Measurements from ENCODE around the gene DRAXIN. TPM values are rescaled to one million over a fixed set of nuclear protein-coding genes. Genes with fewer than 3 reads are reported as not detected.

The DRAXIN gene
- polyA plus RNA-seq, 1 donor = 0.42 TPM

DNA sequence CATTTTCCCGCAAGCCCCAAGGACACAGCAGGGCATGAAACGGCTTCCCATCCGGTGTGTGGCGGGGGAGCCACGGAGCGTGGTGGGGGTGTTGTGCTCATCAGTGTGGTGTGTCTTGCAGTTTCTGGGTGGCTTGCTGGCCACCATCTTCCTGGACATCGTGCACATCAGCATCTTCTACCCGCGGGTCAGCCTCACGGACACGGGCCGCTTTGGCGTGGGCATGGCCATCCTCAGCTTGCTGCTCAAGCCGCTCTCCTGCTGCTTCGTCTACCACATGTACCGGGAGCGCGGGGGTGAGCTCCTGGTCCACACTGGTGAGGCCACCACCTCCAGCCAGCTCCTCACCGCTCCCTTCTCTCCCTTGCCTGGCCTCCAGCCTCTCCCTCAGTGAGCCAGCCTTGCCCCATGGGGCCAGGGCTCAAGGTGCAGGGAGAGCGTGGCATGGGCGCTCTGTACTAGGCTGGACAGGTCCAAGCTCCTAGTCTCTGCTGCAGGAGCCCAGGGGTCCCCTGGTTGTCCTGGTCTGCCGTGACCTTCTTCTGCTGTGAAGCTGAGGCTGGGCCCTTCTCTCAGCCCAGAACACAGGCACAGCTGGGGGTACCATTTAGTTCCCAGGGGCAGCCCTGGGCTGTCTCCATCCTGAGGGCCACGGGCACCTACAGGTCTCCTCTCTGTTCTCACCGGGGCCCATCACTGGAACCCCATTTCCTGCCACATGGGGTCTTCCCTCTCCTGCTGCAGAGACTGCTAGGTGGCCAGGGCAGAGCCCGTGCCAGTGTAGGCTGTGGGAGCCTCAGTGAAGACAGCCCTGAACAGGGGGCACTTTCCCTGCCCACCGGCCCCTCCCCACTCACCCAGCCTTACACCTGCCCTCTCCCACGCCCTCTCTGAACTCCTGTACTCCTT lies 57.0 kb downstream of the DRAXIN start:
- no peak overlapping the region for H3K4me3 ChIP-seq (ENCODE audit: low read length)
- no peaks in the 10 kb centered on the region for H3K4me1 ChIP-seq (ENCODE audit: control insufficient read depth, insufficient read depth, low read length)
- H3K27ac ChIP-seq (ENCODE audit: low read length) = no peak overlapping the region
- DNase-seq = no peak
- H3K9me3 ChIP-seq (ENCODE audit: control insufficient read depth, low read depth, low read length) = no peaks in the 10 kb centered on the region
- H3K36me3 ChIP-seq (ENCODE audit: control insufficient read depth, insufficient read depth, low read length) = peaks cover 28% of the 10 kb centered on the region
- no CpG with 5 or more reads among the region's 27 CpGs for WGBS (ENCODE audit: insufficient coverage, low lambda C conversion rate)
- H3K27me3 ChIP-seq (ENCODE audit: control insufficient read depth, insufficient read depth, low read length) = no peaks in the 10 kb centered on the region

DNA sequence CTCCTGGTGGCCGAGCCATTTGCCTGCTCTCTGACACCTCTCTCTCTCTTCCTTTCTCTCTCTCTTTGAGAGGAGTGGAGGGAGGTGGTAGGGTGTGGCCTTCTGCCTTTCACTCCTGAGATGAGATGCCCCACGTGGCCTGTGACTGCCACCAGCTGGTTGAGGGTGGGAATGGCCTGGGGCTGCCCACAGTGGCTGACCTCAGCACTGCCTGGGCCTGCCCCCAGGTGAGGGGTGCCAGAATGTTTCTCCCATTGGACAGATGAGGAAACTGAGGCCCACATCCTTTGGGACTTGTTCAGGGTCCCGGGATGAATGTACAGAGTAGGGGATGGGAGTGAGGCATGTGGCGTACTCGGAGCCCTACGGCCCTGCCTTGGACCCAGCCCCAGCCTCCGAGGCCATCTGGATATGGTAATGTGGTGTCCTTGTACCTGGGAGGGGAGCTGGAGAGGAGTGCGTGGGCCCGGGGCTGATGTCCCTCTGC lies 57.7 kb downstream of the DRAXIN start:
- H3K4me1 ChIP-seq (ENCODE audit: control insufficient read depth, insufficient read depth, low read length) = no peaks in the 10 kb centered on the region
- WGBS (ENCODE audit: insufficient coverage, low lambda C conversion rate) = no CpG with 5 or more reads among the region's 9 CpGs
- H3K4me3 ChIP-seq (ENCODE audit: low read length) = no peak overlapping the region
- H3K27ac ChIP-seq (ENCODE audit: low read length) = no peak overlapping the region
- no peaks in the 10 kb centered on the region for H3K9me3 ChIP-seq (ENCODE audit: control insufficient read depth, low read depth, low read length)
- peaks cover 28% of the 10 kb centered on the region for H3K36me3 ChIP-seq (ENCODE audit: control insufficient read depth, insufficient read depth, low read length)
- no peaks in the 10 kb centered on the region for H3K27me3 ChIP-seq (ENCODE audit: control insufficient read depth, insufficient read depth, low read length)
- DNase-seq = no peak

DNA sequence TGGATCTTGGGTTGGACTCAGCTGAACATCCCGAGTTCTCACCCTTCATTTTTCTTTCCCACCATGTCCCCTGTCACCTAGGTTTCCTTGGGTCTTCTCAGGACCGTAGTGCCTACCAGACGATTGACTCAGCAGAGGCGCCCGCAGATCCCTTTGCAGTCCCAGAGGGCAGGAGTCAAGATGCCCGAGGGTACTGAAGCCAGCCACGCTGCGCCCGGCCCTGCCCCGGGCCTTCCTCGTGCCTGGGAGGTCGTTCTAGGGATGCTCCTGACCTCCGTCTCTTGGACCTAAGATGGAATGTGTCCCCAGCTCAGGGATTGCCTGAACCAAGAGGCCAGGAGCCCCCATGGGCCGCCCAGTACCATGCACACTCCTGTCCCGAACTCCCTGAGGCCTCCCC lies 58.5 kb downstream of the DRAXIN start:
- peaks cover 28% of the 10 kb centered on the region for H3K36me3 ChIP-seq (ENCODE audit: control insufficient read depth, insufficient read depth, low read length)
- DNase-seq = no peak
- no peaks in the 10 kb centered on the region for H3K27me3 ChIP-seq (ENCODE audit: control insufficient read depth, insufficient read depth, low read length)
- no peak overlapping the region for H3K4me3 ChIP-seq (ENCODE audit: low read length)
- no CpG with 5 or more reads among the region's 15 CpGs for WGBS (ENCODE audit: insufficient coverage, low lambda C conversion rate)
- no peak overlapping the region for H3K27ac ChIP-seq (ENCODE audit: low read length)
- no peaks in the 10 kb centered on the region for H3K9me3 ChIP-seq (ENCODE audit: control insufficient read depth, low read depth, low read length)
- H3K4me1 ChIP-seq (ENCODE audit: control insufficient read depth, insufficient read depth, low read length) = no peaks in the 10 kb centered on the region

DNA sequence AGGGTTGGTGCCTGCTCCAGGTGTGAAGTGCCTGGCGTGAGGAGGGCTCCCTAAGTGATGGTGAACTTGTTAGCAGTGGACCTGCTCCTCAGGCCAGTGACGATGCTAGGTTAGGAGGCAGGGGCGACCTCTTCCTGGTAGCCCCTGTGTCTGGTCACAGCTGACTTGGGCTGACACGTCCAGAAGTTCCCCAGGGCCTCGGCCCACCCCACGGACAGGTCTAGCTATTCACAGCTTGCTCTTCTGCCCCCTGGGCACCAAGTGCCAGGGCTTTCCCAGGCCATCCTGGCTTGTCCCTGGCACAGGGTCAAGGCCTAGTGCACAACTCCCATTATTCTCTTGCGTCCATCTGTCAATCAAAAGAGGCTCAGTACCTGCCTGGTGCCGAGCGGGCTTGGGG lies 59.6 kb downstream of the DRAXIN start:
- H3K36me3 ChIP-seq (ENCODE audit: control insufficient read depth, insufficient read depth, low read length) = peaks cover 24% of the 10 kb centered on the region
- no CpG with 5 or more reads among the region's 9 CpGs for WGBS (ENCODE audit: insufficient coverage, low lambda C conversion rate)
- no peaks in the 10 kb centered on the region for H3K4me1 ChIP-seq (ENCODE audit: control insufficient read depth, insufficient read depth, low read length)
- no peaks in the 10 kb centered on the region for H3K27me3 ChIP-seq (ENCODE audit: control insufficient read depth, insufficient read depth, low read length)
- DNase-seq = no peak
- H3K27ac ChIP-seq (ENCODE audit: low read length) = no peak overlapping the region
- no peaks in the 10 kb centered on the region for H3K9me3 ChIP-seq (ENCODE audit: control insufficient read depth, low read depth, low read length)
- H3K4me3 ChIP-seq (ENCODE audit: low read length) = no peak overlapping the region

- peaks cover 23% of the 10 kb centered on the region for H3K36me3 ChIP-seq (ENCODE audit: control insufficient read depth, insufficient read depth, low read length)
- DNase-seq = no peak
- no peaks in the 10 kb centered on the region for H3K9me3 ChIP-seq (ENCODE audit: control insufficient read depth, low read depth, low read length)
- no peak overlapping the region for H3K27ac ChIP-seq (ENCODE audit: low read length)
- no peaks in the 10 kb centered on the region for H3K27me3 ChIP-seq (ENCODE audit: control insufficient read depth, insufficient read depth, low read length)
- no peaks in the 10 kb centered on the region for H3K4me1 ChIP-seq (ENCODE audit: control insufficient read depth, insufficient read depth, low read length)
- WGBS (ENCODE audit: insufficient coverage, low lambda C conversion rate) = no CpG with 5 or more reads among the region's 17 CpGs
- H3K4me3 ChIP-seq (ENCODE audit: low read length) = no peak overlapping the region
Measured at GRCh38 chr1:11752359-11753088, 61.0 kb downstream of the DRAXIN start.

- Histone ChIP-seq H3K27ac (ENCODE audit: low read length) (no peak overlapping the region), H3K9me3 (ENCODE audit: control insufficient read depth, low read depth, low read length) (no peaks in the 10 kb centered on the region), H3K27me3 (ENCODE audit: control insufficient read depth, insufficient read depth, low read length) (no peaks in the 10 kb centered on the region), H3K4me3 (ENCODE audit: low read length) (no peak overlapping the region), H3K36me3 (ENCODE audit: control insufficient read depth, insufficient read depth, low read length) (peaks cover 16% of the 10 kb centered on the region), H3K4me1 (ENCODE audit: control insufficient read depth, insufficient read depth, low read length) (no peaks in the 10 kb centered on the region)
- DNase-seq = no peak
- 0% methylated on average over 1 of the region's 7 CpGs for WGBS (ENCODE audit: insufficient coverage, low lambda C conversion rate)
Measured at GRCh38 chr1:11753555-11754208, 62.2 kb downstream of the DRAXIN start.

DNA sequence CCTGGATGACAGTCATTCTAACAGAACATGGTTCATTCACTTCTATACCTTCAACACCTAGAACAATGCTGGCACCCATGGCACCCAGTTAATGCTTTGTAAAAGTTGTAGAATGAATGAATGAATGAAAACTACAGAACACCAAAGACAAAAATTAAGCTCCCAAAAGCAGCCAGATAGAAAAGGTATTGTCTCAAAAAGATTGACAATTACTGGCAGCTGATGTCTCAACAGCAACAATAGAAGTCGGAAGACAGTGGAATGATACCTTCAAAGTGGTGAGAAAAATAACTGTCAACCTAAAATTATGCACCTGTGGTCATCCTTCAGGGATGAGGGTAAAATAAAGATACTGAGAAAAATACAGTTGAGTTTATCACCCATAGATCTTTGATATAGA lies 65.5 kb downstream of the DRAXIN start:
- Histone ChIP-seq H3K9me3 (ENCODE audit: control insufficient read depth, low read depth, low read length) (peaks cover 3% of the 10 kb centered on the region), H3K4me3 (ENCODE audit: low read length) (no peak overlapping the region), H3K27ac (ENCODE audit: low read length) (no peak overlapping the region), H3K27me3 (ENCODE audit: control insufficient read depth, insufficient read depth, low read length) (peaks cover 10% of the 10 kb centered on the region), H3K36me3 (ENCODE audit: control insufficient read depth, insufficient read depth, low read length) (no peaks in the 10 kb centered on the region), H3K4me1 (ENCODE audit: control insufficient read depth, insufficient read depth, low read length) (no peaks in the 10 kb centered on the region)
- DNase-seq = no peak
- no CpG with 5 or more reads among the region's 1 CpG for WGBS (ENCODE audit: insufficient coverage, low lambda C conversion rate)

DNA sequence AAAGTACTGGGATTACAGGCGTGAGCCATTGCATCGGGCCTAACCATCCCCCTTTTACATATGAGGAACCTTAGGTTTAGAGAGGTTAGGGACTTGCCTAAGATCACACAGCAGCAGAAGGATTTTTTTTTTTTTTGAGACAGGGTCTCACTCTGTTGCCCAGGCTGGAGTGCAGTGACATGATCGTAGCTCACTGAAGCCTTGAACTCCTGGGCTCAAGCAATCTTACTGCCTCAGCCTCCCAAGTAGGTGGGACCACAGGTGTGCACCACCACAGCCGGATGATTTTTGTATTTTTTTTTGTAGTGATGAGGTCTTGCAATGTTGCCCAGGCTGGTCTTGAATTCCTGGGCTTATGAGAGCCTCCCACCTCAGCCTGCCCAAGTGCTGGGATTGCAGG lies 68.3 kb downstream of the DRAXIN start:
- H3K4me3 ChIP-seq (ENCODE audit: low read length) = no peak overlapping the region
- DNase-seq = no peak
- no peaks in the 10 kb centered on the region for H3K36me3 ChIP-seq (ENCODE audit: control insufficient read depth, insufficient read depth, low read length)
- peaks cover 15% of the 10 kb centered on the region for H3K27me3 ChIP-seq (ENCODE audit: control insufficient read depth, insufficient read depth, low read length)
- peaks cover 3% of the 10 kb centered on the region for H3K9me3 ChIP-seq (ENCODE audit: control insufficient read depth, low read depth, low read length)
- WGBS (ENCODE audit: insufficient coverage, low lambda C conversion rate) = no CpG with 5 or more reads among the region's 4 CpGs
- H3K27ac ChIP-seq (ENCODE audit: low read length) = no peak overlapping the region
- H3K4me1 ChIP-seq (ENCODE audit: control insufficient read depth, insufficient read depth, low read length) = no peaks in the 10 kb centered on the region

DNA sequence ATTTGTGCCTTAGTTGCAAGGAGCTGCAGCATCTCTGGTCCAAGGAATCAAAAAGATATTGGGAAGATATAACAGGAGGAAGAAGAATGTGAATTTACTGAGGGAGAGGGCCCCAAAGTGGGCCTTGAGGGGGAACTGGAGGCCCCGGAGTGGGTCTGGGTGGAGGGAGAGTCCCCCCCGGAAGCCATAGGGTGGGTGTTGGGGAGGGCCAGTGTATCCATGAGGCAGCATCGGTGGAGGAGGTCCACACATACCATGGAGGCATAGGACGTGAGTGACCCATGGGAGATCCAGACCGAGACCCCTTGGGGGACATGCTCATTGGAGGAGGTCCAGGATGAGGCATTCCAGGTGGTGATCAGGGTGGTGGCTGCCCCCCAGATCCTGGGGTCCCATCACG lies 69.8 kb downstream of the DRAXIN start:
- Histone ChIP-seq H3K27me3 (ENCODE audit: control insufficient read depth, insufficient read depth, low read length) (peaks cover 15% of the 10 kb centered on the region), H3K27ac (ENCODE audit: low read length) (no peak overlapping the region), H3K4me3 (ENCODE audit: low read length) (no peak overlapping the region), H3K36me3 (ENCODE audit: control insufficient read depth, insufficient read depth, low read length) (no peaks in the 10 kb centered on the region), H3K9me3 (ENCODE audit: control insufficient read depth, low read depth, low read length) (peaks cover 3% of the 10 kb centered on the region), H3K4me1 (ENCODE audit: control insufficient read depth, insufficient read depth, low read length) (no peaks in the 10 kb centered on the region)
- WGBS (ENCODE audit: insufficient coverage, low lambda C conversion rate) = 100% methylated on average over 1 of the region's 6 CpGs
- DNase-seq = no peak

- no peaks in the 10 kb centered on the region for H3K36me3 ChIP-seq (ENCODE audit: control insufficient read depth, insufficient read depth, low read length)
- H3K4me3 ChIP-seq (ENCODE audit: low read length) = no peak within 1 kb of the TSS
- WGBS (ENCODE audit: insufficient coverage, low lambda C conversion rate) = no CpG with 5 or more reads among the region's 29 CpGs
- H3K27me3 ChIP-seq (ENCODE audit: control insufficient read depth, insufficient read depth, low read length) = peaks cover 15% of the 10 kb centered on the region
- H3K27ac ChIP-seq (ENCODE audit: low read length) = no peak within 1 kb of the TSS
- peak in 1 of 2 donors; percentile 20 for DNase-seq
- no peaks in the 10 kb centered on the region for H3K4me1 ChIP-seq (ENCODE audit: control insufficient read depth, insufficient read depth, low read length)
- H3K9me3 ChIP-seq (ENCODE audit: control insufficient read depth, low read depth, low read length) = peaks cover 3% of the 10 kb centered on the region
Measured at GRCh38 chr1:11761988-11762406, 70.5 kb downstream of the DRAXIN start, which contains the start of gene C1orf167. Gene C1orf167, plus strand, starts transcription at chr1:11762193. Its CDS starts 2,208 bp downstream, at chr1:11764401.
